OCI-LY7 (cell line): ENCODE data around the gene MTHFD2.

Experiments used
- EZH2phosphoT487 ChIP-seq: fragments of 200-600 bp; sonication (generic); IDR thresholded peaks from 2 replicates; pipeline ENCODE4 v1.6.1; 2018; ENCODE audit warnings: low read depth, borderline replicate concordance, mild to moderate bottlenecking, mixed run types, antibody characterized with exemption, low read length, moderate library complexity, mixed read lengths
- TF ChIP-seq, protein P1 (sequence below): fragments of 200-600 bp; sonication (generic); conservative IDR thresholded peaks from 2 replicates; pipeline ENCODE4 v1.5.1; 2014; ENCODE audit warnings: mild to moderate bottlenecking, antibody characterized with exemption, low read length, moderate library complexity, mixed read lengths

DNA sequence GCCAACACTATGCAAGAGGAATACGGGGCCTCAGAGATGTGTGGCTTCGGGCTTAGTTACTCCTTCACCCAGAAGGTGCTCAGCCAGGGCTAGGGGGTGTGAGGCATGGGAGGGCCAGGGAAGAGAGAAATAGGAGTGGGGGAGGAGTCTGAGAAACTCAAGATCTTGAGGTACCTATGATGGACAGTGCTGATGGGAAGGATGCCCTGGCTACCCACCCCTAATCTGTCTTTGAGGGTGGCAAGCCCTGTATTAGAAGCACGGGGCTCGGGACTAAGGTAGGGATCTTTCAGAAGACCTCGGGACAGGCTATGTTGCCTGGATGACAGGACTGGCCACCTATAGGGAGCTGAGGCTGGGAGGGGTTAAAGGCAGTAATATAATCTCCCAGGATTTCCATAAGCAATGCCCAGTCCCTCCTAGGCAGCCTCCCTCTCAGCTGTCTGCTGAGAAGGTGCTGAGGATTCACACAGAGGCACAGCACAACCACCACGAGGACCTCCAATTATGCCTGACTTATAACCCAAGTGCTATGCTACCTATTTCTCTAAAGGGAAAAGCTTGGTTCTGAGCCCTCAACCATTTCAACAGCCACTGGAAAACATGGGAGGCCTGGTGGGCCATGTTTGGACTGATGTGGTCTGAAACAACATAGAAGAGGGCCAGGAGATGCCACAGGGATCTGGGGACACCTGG is 23.3 kb downstream of the MTHFD2 start:
- TF ChIP-seq, protein P1, sequence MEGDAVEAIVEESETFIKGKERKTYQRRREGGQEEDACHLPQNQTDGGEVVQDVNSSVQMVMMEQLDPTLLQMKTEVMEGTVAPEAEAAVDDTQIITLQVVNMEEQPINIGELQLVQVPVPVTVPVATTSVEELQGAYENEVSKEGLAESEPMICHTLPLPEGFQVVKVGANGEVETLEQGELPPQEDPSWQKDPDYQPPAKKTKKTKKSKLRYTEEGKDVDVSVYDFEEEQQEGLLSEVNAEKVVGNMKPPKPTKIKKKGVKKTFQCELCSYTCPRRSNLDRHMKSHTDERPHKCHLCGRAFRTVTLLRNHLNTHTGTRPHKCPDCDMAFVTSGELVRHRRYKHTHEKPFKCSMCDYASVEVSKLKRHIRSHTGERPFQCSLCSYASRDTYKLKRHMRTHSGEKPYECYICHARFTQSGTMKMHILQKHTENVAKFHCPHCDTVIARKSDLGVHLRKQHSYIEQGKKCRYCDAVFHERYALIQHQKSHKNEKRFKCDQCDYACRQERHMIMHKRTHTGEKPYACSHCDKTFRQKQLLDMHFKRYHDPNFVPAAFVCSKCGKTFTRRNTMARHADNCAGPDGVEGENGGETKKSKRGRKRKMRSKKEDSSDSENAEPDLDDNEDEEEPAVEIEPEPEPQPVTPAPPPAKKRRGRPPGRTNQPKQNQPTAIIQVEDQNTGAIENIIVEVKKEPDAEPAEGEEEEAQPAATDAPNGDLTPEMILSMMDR, result no peak
- TF ChIP-seq EZH2phosphoT487, result no peak
